MCF 10A (cell line): ENCODE data around the gene TRAF3IP1. TPM values are rescaled to one million over a fixed set of nuclear protein-coding genes. Genes with fewer than 3 reads are reported as not detected.

ENCODE experiments used
- BruUV-seq: library from RNA; stranded (reverse); fragments of 400-500 nt; replicated peaks from 2 replicates; lab custom pipeline; 2021; lab: Mats Ljungman, UMichigan
- CTCF ChIA-PET: fragments of 300-600 bp; sonication (Branson Sonifier 250); formaldehyde crosslinking; extraction: SDS; loops from one replicate; lab custom pipeline; 2021; ENCODE audit warnings: antibody characterized with exemption, inconsistent platforms; lab: Yijun Ruan, JAX
- POLR2A ChIA-PET: fragments of 300-600, 350-650 bp; sonication (Branson Sonifier 250); formaldehyde crosslinking; extraction: SDS; loops from one replicate; lab custom pipeline; 2020; ENCODE audit warnings: antibody characterized with exemption, inconsistent platforms; lab: Yijun Ruan, JAX
- DNase-seq: peaks from one replicate; pipeline ENCODE4 v3.0.0-alpha.2; 2018; ENCODE audit not compliant: unreplicated experiment
- H3K27ac Mint-ChIP-seq: one replicate; pipeline ENCODE4 v1.8.0; 2022; ENCODE audit warnings: mild to moderate bottlenecking, low read depth, mixed read lengths; ENCODE audit not compliant: unreplicated experiment
- H3K27me3 Mint-ChIP-seq: one replicate; pipeline ENCODE4 v1.8.0; 2022; ENCODE audit warnings: mixed read lengths; ENCODE audit not compliant: insufficient read depth, unreplicated experiment
- H3K36me3 Mint-ChIP-seq: one replicate; pipeline ENCODE4 v1.8.0; 2022; ENCODE audit warnings: mild to moderate bottlenecking, moderate library complexity, mixed read lengths; ENCODE audit not compliant: insufficient read depth, unreplicated experiment
- H3K4me1 Mint-ChIP-seq: one replicate; pipeline ENCODE4 v1.8.0; 2022; ENCODE audit warnings: mixed read lengths; ENCODE audit not compliant: insufficient read depth, unreplicated experiment
- H3K4me3 Mint-ChIP-seq: one replicate; pipeline ENCODE4 v1.8.0; 2022; ENCODE audit warnings: mild to moderate bottlenecking, moderate library complexity, mixed read lengths; ENCODE audit not compliant: unreplicated experiment
- H3K9me3 Mint-ChIP-seq: one replicate; pipeline ENCODE4 v1.8.0; 2022; ENCODE audit warnings: mixed read lengths; ENCODE audit not compliant: unreplicated experiment
- CTCF ChIP-seq: fragments of 200-600 bp; IDR thresholded peaks from one replicate; pipeline ENCODE4 v1.8.0; 2022; ENCODE audit warnings: antibody characterized with exemption, mild to moderate bottlenecking; ENCODE audit not compliant: unreplicated experiment
- intact Hi-C: fragments of 100-400 bp; cut with micrococcal nuclease; formaldehyde crosslinking; loops from 2 replicates; pipeline ENCODE4 v1.14.1; 2022
- total RNA-seq: library from RNA; stranded (reverse); gene quantifications from 2 replicates; pipeline ENCODE4 v1.2.3, GENCODE V29; 2022

Gene TRAF3IP1
- total RNA-seq, 1 experiment from 2014 or later, result 19.1 TPM

- no peak for DNase-seq
- intact Hi-C loops, result loop anchor here (1.0 kb wide), 1 partner anchor 12 kb away; no protein-coding TSS in a partner anchor
- BruUV-seq, result TSS peak; percentile 68
- Mint-ChIP-seq H3K36me3 (peaks cover 21% of the 10 kb centered on the region), H3K4me1 (peaks cover 28% of the 10 kb centered on the region), H3K27me3 (no peaks in the 10 kb centered on the region), H3K27ac (peak overlapping the region; percentile 71), H3K4me3 (peak overlapping the region; percentile 79), H3K9me3 (no peaks in the 10 kb centered on the region)
- ChIA-PET POLR2A (interaction anchor here (0.5 to 2.1 kb wide), 11 partner anchors 9 to 735 kb away, joined by 3 to 19 read pairs (median 4); no protein-coding TSS in a partner anchor), CTCF (interaction anchor here (0.6 to 0.8 kb wide), 3 partner anchors 12 to 136 kb away, joined by 3 to 5 read pairs (median 3); no protein-coding TSS in a partner anchor)
- no peak for TF ChIP-seq CTCF
Measured at GRCh38 chr2:238427435-238428162, 107.3 kb downstream of the TRAF3IP1 start.

GRCh38 chr2:238428866-238429265 lies 108.5 kb downstream of the TRAF3IP1 start:
- ChIA-PET CTCF (interaction anchor here (0.5 to 1.2 kb wide), 2 partner anchors 8 to 114 kb away, joined by 3 to 4 read pairs; no protein-coding TSS in a partner anchor), POLR2A (interaction anchor here (2.1 kb wide), 1 partner anchor 10 kb away, joined by 19 read pairs; no protein-coding TSS in a partner anchor)
- Mint-ChIP-seq H3K27ac (no peak overlapping the region), H3K27me3 (no peaks in the 10 kb centered on the region), H3K4me3 (peak overlapping the region; percentile 79), H3K4me1 (peaks cover 29% of the 10 kb centered on the region), H3K9me3 (no peaks in the 10 kb centered on the region), H3K36me3 (peaks cover 30% of the 10 kb centered on the region)
- no TSS peak for BruUV-seq
- no peak for TF ChIP-seq CTCF
- intact Hi-C loops, result loop anchor here (1.0 kb wide), 1 partner anchor 10 kb away; no protein-coding TSS in a partner anchor
- DNase-seq, result no peak

- ChIA-PET CTCF (interaction anchor here (0.6 kb wide), 1 partner anchor 355 kb away, joined by 3 read pairs; no protein-coding TSS in a partner anchor), POLR2A (interaction anchor here (1.0 to 1.2 kb wide), 2 partner anchors 8 to 109 kb away, joined by 3 read pairs; no protein-coding TSS in a partner anchor)
- BruUV-seq, result no TSS peak
- Mint-ChIP-seq H3K4me3 (no peak overlapping the region), H3K9me3 (no peaks in the 10 kb centered on the region), H3K36me3 (peaks cover 49% of the 10 kb centered on the region), H3K27ac (no peak overlapping the region), H3K4me1 (peaks cover 39% of the 10 kb centered on the region), H3K27me3 (no peaks in the 10 kb centered on the region)
- DNase-seq, result no peak
- intact Hi-C loops, result no loop called here
- TF ChIP-seq CTCF, result no peak
Measured at GRCh38 chr2:238430781-238431180, 110.5 kb downstream of the TRAF3IP1 start.

GRCh38 chr2:238431456-238431855 lies 111.1 kb downstream of the TRAF3IP1 start:
- TF ChIP-seq CTCF, result no peak
- no TSS peak for BruUV-seq
- intact Hi-C loops, result no loop called here
- ChIA-PET CTCF (interaction anchor here (1.2 kb wide), 1 partner anchor 353 kb away, joined by 3 read pairs; no protein-coding TSS in a partner anchor), POLR2A (interaction anchor here (1.0 kb wide), 1 partner anchor 110 kb away, joined by 3 read pairs; no protein-coding TSS in a partner anchor)
- H3K27ac Mint-ChIP-seq, result no peak overlapping the region
- no peak overlapping the region for H3K4me3 Mint-ChIP-seq
- H3K36me3 Mint-ChIP-seq, result peaks cover 56% of the 10 kb centered on the region
- no peaks in the 10 kb centered on the region for H3K27me3 Mint-ChIP-seq
- H3K9me3 Mint-ChIP-seq, result no peaks in the 10 kb centered on the region
- peaks cover 35% of the 10 kb centered on the region for H3K4me1 Mint-ChIP-seq
- DNase-seq, result no peak
